ENCODE measurements around the gene DHRSX.
"Not testable (repeated sequence)": the region's sequence is repeated elsewhere in the genome, so short reads cannot be mapped to it uniquely, and the experiment has no call there.

Gene DHRSX

GRCh38 chrX:2474963-2475726, 25.6 kb downstream of the DHRSX start:
- no peak for DNase-seq (ENCODE audit: low read depth in 2 of 2)

- no peak for DNase-seq (ENCODE audit: low read depth in 2 of 2)
Observed at GRCh38 chrX:2474280-2474962, 26.4 kb downstream of the DHRSX start.

GRCh38 chrX:2473064-2473463, 27.7 kb downstream of the DHRSX start:
- DNase-seq (ENCODE audit: low read depth in 2 of 2) = not testable (repeated sequence)

GRCh38 chrX:2471641-2472040, 29.1 kb downstream of the DHRSX start:
- DNase-seq (ENCODE audit: low read depth in 2 of 2) = no peak

GRCh38 chrX:2471126-2471525, 29.6 kb downstream of the DHRSX start:
- not testable (repeated sequence) for DNase-seq (ENCODE audit: low read depth in 2 of 2)

GRCh38 chrX:2469852-2470251, 30.9 kb downstream of the DHRSX start:
- DNase-seq (ENCODE audit: low read depth in 2 of 2) = not testable (repeated sequence)

- DNase-seq (ENCODE audit: low read depth in 2 of 2) = no peak
Observed at GRCh38 chrX:2469196-2469685, 31.5 kb downstream of the DHRSX start.

- no peak for DNase-seq (ENCODE audit: low read depth in 2 of 2)
Observed at GRCh38 chrX:2468261-2469195, 32.2 kb downstream of the DHRSX start.

GRCh38 chrX:2466876-2467656, 33.7 kb downstream of the DHRSX start:
- no peak for DNase-seq (ENCODE audit: low read depth in 2 of 2)

- no peak for DNase-seq (ENCODE audit: low read depth in 2 of 2)
Observed at GRCh38 chrX:2464677-2465166, 36.1 kb downstream of the DHRSX start.

GRCh38 chrX:2463973-2464676, 36.7 kb downstream of the DHRSX start:
- DNase-seq (ENCODE audit: low read depth in 2 of 2) = no peak

- not testable (repeated sequence) for DNase-seq (ENCODE audit: low read depth in 2 of 2)
Observed at GRCh38 chrX:2463481-2463880, 37.3 kb downstream of the DHRSX start.

GRCh38 chrX:2462780-2463179, 38.0 kb downstream of the DHRSX start:
- no peak for DNase-seq (ENCODE audit: low read depth in 2 of 2)

- DNase-seq (ENCODE audit: low read depth in 2 of 2) = no peak
Observed at GRCh38 chrX:2462074-2462473, 38.7 kb downstream of the DHRSX start.

- no peak for DNase-seq (ENCODE audit: low read depth in 2 of 2)
Observed at GRCh38 chrX:2461711-2462016, 39.1 kb downstream of the DHRSX start.

GRCh38 chrX:2460821-2461710, 39.7 kb downstream of the DHRSX start:
- not testable (repeated sequence) for DNase-seq (ENCODE audit: low read depth in 2 of 2)

GRCh38 chrX:2460048-2460447, 40.7 kb downstream of the DHRSX start:
- not testable (repeated sequence) for DNase-seq (ENCODE audit: low read depth in 2 of 2)

GRCh38 chrX:2458309-2458708, 42.5 kb downstream of the DHRSX start:
- no peak for DNase-seq (ENCODE audit: low read depth in 2 of 2)

GRCh38 chrX:2457289-2458133, 43.3 kb downstream of the DHRSX start:
- DNase-seq (ENCODE audit: low read depth in 2 of 2) = no peak
